Measurements from ENCODE around the gene PP2D1.

The PP2D1 gene, protein sequence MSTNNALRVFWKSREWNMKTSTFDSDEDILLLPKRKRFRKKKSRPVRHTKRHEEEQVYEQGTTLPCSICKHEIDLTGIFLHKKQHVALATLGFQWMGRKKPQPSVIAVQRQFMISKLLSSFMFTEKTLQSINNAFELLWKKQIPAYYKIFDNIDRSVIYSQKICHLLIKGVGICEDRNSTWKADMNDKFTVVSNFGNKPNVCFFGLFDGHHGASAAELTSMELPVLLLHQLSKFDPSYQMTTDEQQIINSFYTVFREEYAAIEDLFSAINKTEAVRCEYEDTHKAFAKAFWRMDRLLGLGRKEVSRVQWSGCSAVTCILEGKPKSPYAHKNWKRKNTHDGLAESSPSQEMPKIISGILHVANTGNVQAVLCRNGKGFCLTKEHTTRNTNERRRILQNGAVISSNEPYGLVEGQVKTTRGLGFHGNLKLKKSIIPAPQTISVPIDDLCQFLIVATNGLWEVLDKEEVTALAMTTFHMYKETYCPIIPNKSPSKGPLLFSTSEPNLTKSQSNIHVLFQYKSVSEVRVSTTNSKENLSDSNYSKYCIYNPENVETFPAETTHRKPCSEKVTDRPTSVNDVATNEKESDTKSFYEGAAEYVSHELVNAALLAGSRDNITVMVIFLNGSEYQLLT

DNA sequence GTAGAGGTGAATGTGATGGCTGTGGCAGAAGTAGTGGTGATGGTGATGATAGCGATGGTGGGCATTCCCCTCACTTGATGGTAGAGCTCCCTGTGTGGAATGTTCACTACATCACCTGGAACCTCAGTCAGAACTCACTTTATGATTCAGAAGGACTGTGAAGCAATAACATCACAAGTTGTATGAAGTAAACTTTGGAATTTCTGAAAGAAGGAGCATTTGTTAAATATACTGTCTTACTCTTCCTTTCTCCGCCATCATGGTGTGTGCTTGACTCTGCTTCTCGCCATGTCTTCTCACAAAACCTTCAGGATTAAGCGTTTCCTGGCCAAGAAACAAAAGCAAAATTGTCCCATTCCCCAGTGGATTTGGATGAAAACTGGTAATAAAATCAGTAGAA lies at the start of gene PP2D1:
Gene PP2D1, minus strand, starts transcription at position 101 of the 400 bp plus-strand sequence. CDS start 192 bp downstream, outside the sequence.
- Histone ChIP-seq H3K27me3 (ENCODE audit: control insufficient read depth, insufficient read depth, low read length) (no peaks in the 10 kb centered on the region), H3K9ac (ENCODE audit: low read length) (no peak within 1 kb of the TSS), H3K4me1 (ENCODE audit: control insufficient read depth, insufficient read depth, low read length) (no peaks in the 10 kb centered on the region), H3K4me3 (ENCODE audit: low read length) (no peak within 1 kb of the TSS), H3K9me3 (ENCODE audit: control insufficient read depth, low read length) (no peaks in the 10 kb centered on the region), H3K36me3 (ENCODE audit: control insufficient read depth, insufficient read depth, low read length) (no peaks in the 10 kb centered on the region)

DNA sequence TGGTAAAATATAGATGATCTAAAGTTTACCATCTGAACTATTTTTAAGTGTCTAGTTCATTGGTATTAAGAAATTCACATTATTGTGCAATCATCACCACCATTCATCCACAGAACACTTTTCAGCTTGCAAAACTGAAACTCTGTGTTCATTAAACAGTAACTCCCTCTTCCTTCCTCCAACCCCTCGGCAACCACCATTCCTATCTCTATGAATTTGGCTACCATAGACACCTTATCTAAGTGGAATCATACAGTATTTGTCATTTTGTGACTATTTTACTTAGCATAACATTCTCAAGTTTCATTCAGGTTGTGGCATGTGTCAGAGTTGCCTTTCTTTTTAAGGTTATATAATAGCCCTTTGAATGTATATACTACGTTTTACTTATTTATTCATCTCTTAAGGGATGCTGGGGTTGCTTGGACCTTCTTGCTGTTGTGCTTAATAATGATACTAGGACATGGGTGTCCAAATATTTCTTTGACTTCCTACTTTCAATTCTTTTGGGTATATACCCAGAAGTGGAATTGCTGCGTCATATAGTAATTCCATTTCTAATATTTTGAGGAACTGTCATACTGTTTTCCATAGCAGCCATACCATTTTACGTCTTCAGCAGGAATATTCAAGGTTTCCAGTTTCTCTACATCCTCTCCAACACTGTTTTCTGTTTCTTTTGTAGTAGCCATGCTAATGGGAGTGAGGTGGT lies 49.1 kb upstream of the PP2D1 start:
- no peak overlapping the region for H3K4me3 ChIP-seq (ENCODE audit: low read length)
- H3K9ac ChIP-seq (ENCODE audit: low read length): no peak overlapping the region
- peaks cover 17% of the 10 kb centered on the region for H3K4me1 ChIP-seq (ENCODE audit: control insufficient read depth, insufficient read depth, low read length)
- no peaks in the 10 kb centered on the region for H3K27me3 ChIP-seq (ENCODE audit: control insufficient read depth, insufficient read depth, low read length)
- H3K36me3 ChIP-seq (ENCODE audit: control insufficient read depth, insufficient read depth, low read length): no peaks in the 10 kb centered on the region
- no peaks in the 10 kb centered on the region for H3K9me3 ChIP-seq (ENCODE audit: control insufficient read depth, low read length)

DNA sequence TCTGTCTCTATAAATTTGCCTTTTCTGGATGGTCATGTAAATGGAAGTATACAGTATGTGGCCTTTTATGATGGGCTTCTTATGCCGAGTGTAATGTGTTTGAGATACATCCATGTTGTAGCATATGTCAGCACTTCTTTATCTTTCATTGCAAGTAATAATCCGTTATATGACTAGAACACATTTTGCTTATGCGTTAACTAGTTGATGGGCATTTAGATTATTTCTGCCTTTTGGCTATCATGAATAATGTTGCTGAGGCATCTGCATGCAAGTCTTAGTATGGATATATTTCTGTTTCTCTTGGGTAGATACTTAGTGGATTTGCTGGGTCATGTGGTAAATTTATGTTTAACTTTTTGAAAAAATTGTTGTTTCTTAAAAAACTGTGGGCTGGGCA lies 47.9 kb upstream of the PP2D1 start:
- Histone ChIP-seq H3K27me3 (ENCODE audit: control insufficient read depth, insufficient read depth, low read length) (no peaks in the 10 kb centered on the region), H3K9me3 (ENCODE audit: control insufficient read depth, low read length) (no peaks in the 10 kb centered on the region), H3K4me3 (ENCODE audit: low read length) (no peak overlapping the region), H3K36me3 (ENCODE audit: control insufficient read depth, insufficient read depth, low read length) (no peaks in the 10 kb centered on the region), H3K9ac (ENCODE audit: low read length) (no peak overlapping the region), H3K4me1 (ENCODE audit: control insufficient read depth, insufficient read depth, low read length) (peaks cover 23% of the 10 kb centered on the region)

DNA sequence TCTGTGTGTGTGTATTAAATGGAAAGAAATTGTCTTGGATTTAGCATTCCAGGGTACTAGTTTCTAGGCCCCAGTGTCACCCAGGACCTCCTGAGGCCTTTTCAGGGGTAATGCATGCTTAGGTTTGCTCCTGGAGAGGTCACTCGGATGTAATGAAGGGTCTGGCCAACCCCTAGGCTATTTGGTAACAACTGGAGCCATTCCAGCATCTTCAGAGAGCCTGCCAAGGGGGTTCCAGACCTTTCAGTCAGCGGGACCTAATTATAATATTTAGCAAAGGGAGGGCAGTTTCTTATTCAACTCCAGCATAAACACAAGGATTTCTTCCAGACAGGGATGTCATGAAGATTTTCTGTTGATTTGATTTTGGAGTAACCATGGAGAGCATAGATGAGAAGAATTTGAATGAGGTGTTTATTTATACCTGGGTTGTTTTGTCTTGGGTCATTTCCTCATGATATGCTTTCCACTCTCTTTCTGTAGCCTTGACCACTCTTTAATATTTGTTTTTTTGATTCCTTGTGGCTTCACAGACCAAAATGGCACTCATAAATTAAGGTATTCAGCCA lies 45.6 kb upstream of the PP2D1 start:
- H3K4me3 ChIP-seq (ENCODE audit: low read length): no peak overlapping the region
- H3K9ac ChIP-seq (ENCODE audit: low read length): no peak overlapping the region
- H3K9me3 ChIP-seq (ENCODE audit: control insufficient read depth, low read length): no peaks in the 10 kb centered on the region
- H3K27me3 ChIP-seq (ENCODE audit: control insufficient read depth, insufficient read depth, low read length): no peaks in the 10 kb centered on the region
- no peaks in the 10 kb centered on the region for H3K36me3 ChIP-seq (ENCODE audit: control insufficient read depth, insufficient read depth, low read length)
- peaks cover 25% of the 10 kb centered on the region for H3K4me1 ChIP-seq (ENCODE audit: control insufficient read depth, insufficient read depth, low read length)

DNA sequence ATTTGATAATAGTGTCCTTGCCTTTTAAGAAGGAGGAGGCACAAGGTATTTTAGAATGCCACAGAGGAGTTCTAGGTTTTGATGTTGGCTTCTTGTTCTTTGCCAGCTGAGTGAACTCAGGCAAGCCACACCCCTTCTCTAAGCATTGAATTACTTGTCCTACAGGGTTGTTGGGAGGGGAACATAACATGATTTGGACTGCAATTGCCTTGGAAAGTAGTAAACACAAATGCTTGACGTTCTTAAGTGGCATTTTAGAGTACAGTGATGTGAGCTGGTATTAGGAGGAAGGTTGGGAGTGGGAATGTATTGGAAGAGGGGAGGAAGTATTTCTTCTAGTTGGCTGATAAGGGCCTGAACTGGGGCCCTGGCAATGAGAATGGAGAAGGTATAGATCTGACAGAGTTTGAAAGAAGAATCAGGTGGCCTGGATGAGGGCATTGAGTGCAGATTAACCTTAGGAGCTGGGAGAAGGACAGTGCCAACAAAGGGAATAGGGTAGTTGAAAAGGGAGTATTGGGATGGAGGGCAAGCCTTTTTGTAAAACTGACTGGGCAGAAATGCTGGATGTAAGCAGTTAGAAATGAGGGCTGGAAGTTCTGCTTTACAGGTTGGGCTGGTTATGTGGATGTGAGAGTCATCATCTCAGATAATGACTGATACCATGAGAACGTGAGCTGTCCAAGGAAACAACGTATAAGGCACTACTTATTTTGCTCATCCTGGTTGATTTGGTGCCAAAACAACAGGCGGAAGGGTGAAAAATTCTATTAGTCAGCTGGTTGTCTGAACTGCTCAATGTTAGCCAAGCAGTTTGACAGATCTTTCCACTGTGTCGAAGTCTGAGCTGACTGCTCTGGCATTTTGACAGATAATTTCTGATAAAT lies 44.9 kb upstream of the PP2D1 start:
- no peaks in the 10 kb centered on the region for H3K36me3 ChIP-seq (ENCODE audit: control insufficient read depth, insufficient read depth, low read length)
- H3K9ac ChIP-seq (ENCODE audit: low read length): no peak overlapping the region
- peaks cover 25% of the 10 kb centered on the region for H3K4me1 ChIP-seq (ENCODE audit: control insufficient read depth, insufficient read depth, low read length)

DNA sequence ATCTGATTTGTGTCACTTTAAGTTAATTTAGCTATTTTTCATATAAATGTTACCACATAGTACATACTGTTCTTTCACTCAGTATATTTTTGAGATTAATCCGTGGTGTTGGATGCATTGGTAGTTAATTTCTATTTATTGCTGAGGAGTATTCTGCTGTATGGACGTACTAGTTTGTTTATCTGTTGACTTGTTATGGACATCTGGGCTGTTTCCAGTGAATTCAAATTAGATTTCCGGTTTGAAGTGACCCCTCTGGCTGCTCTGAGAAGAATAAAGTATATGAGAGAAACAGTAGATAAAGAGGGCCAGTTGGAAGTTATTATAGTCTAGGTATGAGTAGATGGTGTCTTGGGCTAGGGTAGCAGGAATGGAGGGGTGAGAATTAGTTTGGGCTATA lies 43.8 kb upstream of the PP2D1 start:
- Histone ChIP-seq H3K27me3 (ENCODE audit: control insufficient read depth, insufficient read depth, low read length) (no peaks in the 10 kb centered on the region), H3K4me1 (ENCODE audit: control insufficient read depth, insufficient read depth, low read length) (peaks cover 25% of the 10 kb centered on the region), H3K36me3 (ENCODE audit: control insufficient read depth, insufficient read depth, low read length) (no peaks in the 10 kb centered on the region), H3K9me3 (ENCODE audit: control insufficient read depth, low read length) (no peaks in the 10 kb centered on the region), H3K9ac (ENCODE audit: low read length) (no peak overlapping the region), H3K4me3 (ENCODE audit: low read length) (no peak overlapping the region)

More for the DNA sequence above, 44.9 kb upstream of the PP2D1 start:
- Histone ChIP-seq H3K4me3 (ENCODE audit: low read length) (no peak overlapping the region), H3K9me3 (ENCODE audit: control insufficient read depth, low read length) (no peaks in the 10 kb centered on the region), H3K27me3 (ENCODE audit: control insufficient read depth, insufficient read depth, low read length) (no peaks in the 10 kb centered on the region)

DNA sequence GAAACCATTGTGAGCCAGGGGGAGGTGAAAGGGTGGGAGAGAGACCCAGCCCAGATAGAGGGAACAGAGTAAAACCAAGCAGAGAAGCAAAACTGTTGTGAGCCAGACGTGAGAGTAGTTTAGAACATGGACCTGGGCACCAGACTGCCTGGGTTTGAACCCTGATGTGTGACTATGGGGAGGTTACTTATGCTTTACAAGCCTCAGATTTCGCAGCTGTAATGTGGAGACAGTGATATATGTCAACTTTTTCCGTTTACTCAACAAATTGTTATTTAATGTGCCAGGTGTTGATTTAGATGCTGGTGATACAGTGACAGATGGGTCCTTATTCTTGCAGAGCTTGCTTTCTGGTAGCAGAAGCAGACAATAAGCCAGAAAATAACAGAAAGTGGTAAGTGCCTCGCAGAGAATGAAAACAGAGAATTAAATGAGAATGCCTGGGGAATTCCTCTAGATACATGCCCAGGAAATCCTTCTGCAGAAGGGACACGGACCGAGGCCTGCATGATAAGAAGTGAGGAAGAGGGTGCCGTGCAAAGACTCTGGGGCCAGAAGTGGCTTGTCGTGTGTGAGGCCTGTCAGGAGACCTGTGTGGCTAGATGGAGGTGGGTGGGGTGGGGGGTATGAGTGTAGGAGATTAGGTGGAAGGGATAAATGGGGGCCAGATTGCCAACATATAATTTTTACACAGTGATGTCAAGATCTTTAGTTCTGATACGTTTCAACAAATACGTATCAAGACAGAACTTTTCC lies 43.1 kb upstream of the PP2D1 start:
- H3K9me3 ChIP-seq (ENCODE audit: control insufficient read depth, low read length): no peaks in the 10 kb centered on the region
- no peak overlapping the region for H3K9ac ChIP-seq (ENCODE audit: low read length)
- no peaks in the 10 kb centered on the region for H3K27me3 ChIP-seq (ENCODE audit: control insufficient read depth, insufficient read depth, low read length)
- H3K4me1 ChIP-seq (ENCODE audit: control insufficient read depth, insufficient read depth, low read length): peaks cover 25% of the 10 kb centered on the region
- H3K4me3 ChIP-seq (ENCODE audit: low read length): no peak overlapping the region
- H3K36me3 ChIP-seq (ENCODE audit: control insufficient read depth, insufficient read depth, low read length): no peaks in the 10 kb centered on the region

DNA sequence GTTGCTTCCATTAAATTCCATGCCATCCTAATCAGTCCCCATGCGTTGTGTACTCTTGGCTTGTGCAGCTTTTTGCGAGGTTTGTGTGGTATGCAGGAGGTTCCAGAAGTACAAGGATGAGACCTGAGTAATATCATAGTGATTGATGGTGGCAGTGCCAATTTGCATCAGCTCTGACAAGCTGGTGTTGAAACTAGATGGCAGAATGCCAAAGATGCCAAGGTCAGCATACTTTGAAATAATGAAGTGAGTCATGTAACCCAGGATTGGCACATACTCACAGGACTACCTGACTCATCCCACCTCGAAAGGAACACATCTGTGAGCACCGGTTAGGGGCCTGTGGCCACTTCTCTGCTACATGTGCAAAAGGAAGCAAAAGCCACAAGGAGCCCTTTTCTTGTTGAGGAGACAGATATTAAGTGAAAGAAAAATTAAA lies 42.5 kb upstream of the PP2D1 start:
- H3K36me3 ChIP-seq (ENCODE audit: control insufficient read depth, insufficient read depth, low read length): no peaks in the 10 kb centered on the region
- peaks cover 25% of the 10 kb centered on the region for H3K4me1 ChIP-seq (ENCODE audit: control insufficient read depth, insufficient read depth, low read length)
- no peaks in the 10 kb centered on the region for H3K9me3 ChIP-seq (ENCODE audit: control insufficient read depth, low read length)
- H3K27me3 ChIP-seq (ENCODE audit: control insufficient read depth, insufficient read depth, low read length): no peaks in the 10 kb centered on the region
- H3K4me3 ChIP-seq (ENCODE audit: low read length): no peak overlapping the region
- no peak overlapping the region for H3K9ac ChIP-seq (ENCODE audit: low read length)

DNA sequence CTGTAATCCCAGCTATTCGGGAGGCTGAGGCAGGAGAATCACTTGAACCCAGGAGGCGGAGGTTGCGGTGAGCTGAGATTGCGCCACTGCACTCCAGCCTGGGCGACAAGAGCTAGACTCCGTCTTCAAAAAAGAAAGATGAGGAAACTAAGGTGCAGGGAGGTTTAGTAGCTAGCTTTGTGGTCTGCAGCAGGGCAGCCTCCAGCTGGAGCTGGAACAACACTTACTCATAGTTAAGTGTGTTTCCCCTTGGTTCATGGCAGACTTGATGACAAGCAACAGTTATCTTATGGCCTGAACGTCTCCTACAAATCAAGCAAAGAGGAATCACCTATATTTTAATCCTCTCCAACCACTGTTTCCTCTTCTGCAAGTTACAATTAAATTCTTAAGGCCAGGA lies 40.8 kb upstream of the PP2D1 start:
- Histone ChIP-seq H3K36me3 (ENCODE audit: control insufficient read depth, insufficient read depth, low read length) (no peaks in the 10 kb centered on the region), H3K4me1 (ENCODE audit: control insufficient read depth, insufficient read depth, low read length) (peaks cover 28% of the 10 kb centered on the region), H3K9me3 (ENCODE audit: control insufficient read depth, low read length) (no peaks in the 10 kb centered on the region), H3K27me3 (ENCODE audit: control insufficient read depth, insufficient read depth, low read length) (no peaks in the 10 kb centered on the region), H3K9ac (ENCODE audit: low read length) (no peak overlapping the region), H3K4me3 (ENCODE audit: low read length) (no peak overlapping the region)

DNA sequence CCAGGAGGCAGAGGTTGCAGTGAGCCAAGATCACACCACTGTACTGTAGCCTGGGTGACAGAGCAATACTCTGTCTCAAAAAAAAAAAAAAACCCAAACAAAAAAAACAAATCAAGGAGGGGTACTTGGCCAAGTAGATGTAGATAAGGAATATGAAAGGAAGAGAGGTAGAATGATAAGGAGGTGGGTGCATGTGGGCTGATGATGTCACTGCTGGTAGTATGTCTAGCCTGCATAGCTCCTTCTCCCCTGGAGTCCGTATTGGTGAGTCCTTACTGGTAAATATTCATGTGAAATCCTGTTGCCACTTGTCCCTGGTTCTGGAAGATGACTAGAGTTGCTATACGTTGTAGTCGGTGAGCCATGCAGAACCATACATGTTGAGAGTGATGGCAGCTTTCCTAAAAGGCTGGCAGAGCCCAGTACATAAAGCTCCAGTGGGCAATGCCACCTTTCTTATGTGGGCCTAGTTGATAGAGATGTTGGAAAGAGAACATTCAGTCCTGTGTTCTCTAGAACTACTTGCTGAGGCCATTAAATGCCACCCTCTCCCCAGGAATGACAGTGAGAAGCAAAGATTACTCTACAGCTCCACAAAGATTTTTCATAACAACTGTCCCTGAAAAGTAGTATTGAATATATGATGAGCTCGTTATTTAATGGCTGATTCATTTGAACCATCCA lies 39.2 kb upstream of the PP2D1 start:
- H3K9ac ChIP-seq (ENCODE audit: low read length): no peak overlapping the region
- H3K9me3 ChIP-seq (ENCODE audit: control insufficient read depth, low read length): no peaks in the 10 kb centered on the region
- H3K27me3 ChIP-seq (ENCODE audit: control insufficient read depth, insufficient read depth, low read length): no peaks in the 10 kb centered on the region
- no peaks in the 10 kb centered on the region for H3K36me3 ChIP-seq (ENCODE audit: control insufficient read depth, insufficient read depth, low read length)
- peaks cover 17% of the 10 kb centered on the region for H3K4me1 ChIP-seq (ENCODE audit: control insufficient read depth, insufficient read depth, low read length)
- no peak overlapping the region for H3K4me3 ChIP-seq (ENCODE audit: low read length)
